Activated naive CD8-positive, alpha-beta T cell (primary cell): ENCODE results near the gene XKR7.
"Not testable (repeated sequence)": the region's sequence is repeated elsewhere in the genome, so short reads cannot be mapped to it uniquely, and the experiment has no call there.

Experiments used
- H3K27ac Mint-ChIP-seq: one replicate; pipeline ENCODE4 v1.8.0; 2021; ENCODE audit warnings: mixed read lengths
- H3K27me3 Mint-ChIP-seq: one replicate; pipeline ENCODE4 v1.8.0; 2021; ENCODE audit warnings: mixed read lengths
- H3K36me3 Mint-ChIP-seq: one replicate; pipeline ENCODE4 v1.8.0; 2021; ENCODE audit warnings: mixed read lengths
- H3K4me1 Mint-ChIP-seq: one replicate; pipeline ENCODE4 v1.8.0; 2021; ENCODE audit warnings: low read depth, mixed read lengths
- H3K4me3 Mint-ChIP-seq: one replicate; pipeline ENCODE4 v1.8.0; 2021; ENCODE audit warnings: mild to moderate bottlenecking, mixed read lengths
- H3K9me3 Mint-ChIP-seq: one replicate; pipeline ENCODE4 v1.8.0; 2021; ENCODE audit warnings: low read depth, mixed read lengths

Gene XKR7

DNA sequence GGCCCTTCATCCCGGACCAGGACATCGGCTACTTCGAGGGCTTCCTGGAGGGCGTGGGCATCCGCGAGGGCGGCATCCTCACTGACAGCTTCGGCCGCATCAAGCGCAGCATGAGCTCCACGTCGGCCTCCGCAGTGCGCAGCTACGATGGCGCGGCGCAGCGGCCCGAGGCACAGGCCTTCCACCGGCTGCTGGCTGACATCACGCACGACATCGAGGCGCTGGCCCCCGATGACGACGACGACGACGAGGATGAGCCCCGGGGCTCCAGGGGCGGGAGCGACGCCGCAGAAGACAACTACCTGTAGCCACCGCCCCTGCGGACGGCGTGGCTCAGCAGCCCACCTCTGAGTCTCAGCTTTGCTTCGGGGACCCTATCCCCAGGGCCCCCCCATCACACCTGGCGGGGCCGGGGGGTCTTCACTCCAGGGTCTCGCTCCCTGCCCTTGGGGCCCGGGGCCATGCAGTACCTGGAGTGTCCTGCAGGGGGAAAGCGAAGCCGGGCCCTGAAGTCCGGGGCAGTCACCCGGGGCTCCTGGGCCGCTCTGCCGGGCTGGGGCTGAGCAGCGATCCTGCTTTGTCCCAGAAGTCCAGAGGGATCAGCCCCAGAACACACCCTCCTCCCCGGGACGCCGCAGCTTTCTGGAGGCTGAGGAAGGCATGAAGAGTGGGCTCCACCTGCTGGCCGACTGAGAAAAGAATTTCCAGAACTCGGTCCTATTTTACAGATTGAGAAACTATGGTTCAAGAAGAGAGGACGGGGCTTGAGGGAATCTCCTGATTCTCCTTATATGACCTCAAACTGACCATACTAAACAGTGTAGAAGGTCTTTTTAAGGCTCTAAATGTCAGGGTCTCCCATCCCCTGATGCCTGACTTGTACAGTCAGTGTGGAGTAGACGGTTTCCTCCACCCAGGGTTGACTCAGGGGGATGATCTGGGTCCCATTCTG, 63.3 kb downstream of the XKR7 start:
- no peak overlapping the region for H3K4me3 Mint-ChIP-seq

DNA sequence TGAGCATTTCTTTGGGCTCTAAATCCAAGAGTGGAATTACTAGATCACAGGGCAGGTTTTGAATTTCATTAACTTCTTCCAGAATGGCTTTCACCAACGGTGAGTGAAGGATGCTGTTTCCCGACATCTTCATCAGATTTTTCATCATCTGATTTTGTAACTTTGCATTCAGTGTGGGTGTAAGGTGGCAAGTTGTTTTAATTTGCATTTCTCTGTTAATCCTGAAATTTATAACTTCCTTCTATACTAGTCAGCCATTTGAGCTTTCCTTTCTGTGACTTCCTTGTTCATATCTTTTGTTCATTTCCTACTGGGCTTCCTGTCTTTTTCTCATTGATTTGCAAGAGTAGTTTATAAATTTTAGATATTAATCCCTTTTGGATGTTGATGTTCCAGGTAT, 65.4 kb downstream of the XKR7 start:
- no peaks in the 10 kb centered on the region for H3K4me1 Mint-ChIP-seq
- H3K27me3 Mint-ChIP-seq: peaks cover 13% of the 10 kb centered on the region
- H3K4me3 Mint-ChIP-seq: no peak overlapping the region
- no peaks in the 10 kb centered on the region for H3K36me3 Mint-ChIP-seq
- no peaks in the 10 kb centered on the region for H3K9me3 Mint-ChIP-seq
- H3K27ac Mint-ChIP-seq: no peak overlapping the region

More for the DNA sequence above, 63.3 kb downstream of the XKR7 start:
- Mint-ChIP-seq H3K4me1 (no peaks in the 10 kb centered on the region), H3K9me3 (no peaks in the 10 kb centered on the region), H3K27me3 (peaks cover 10% of the 10 kb centered on the region), H3K36me3 (no peaks in the 10 kb centered on the region), H3K27ac (no peak overlapping the region)

- not testable (repeated sequence) for H3K27me3 Mint-ChIP-seq, H3K27ac Mint-ChIP-seq, H3K4me3 Mint-ChIP-seq, H3K4me1 Mint-ChIP-seq, H3K9me3 Mint-ChIP-seq, H3K36me3 Mint-ChIP-seq
Observed at GRCh38 chr20:32033721-32034120, 65.8 kb downstream of the XKR7 start.

GRCh38 chr20:32034581-32035425, 66.9 kb downstream of the XKR7 start:
- Mint-ChIP-seq H3K4me3 (no peak overlapping the region), H3K36me3 (no peaks in the 10 kb centered on the region), H3K27me3 (peaks cover 10% of the 10 kb centered on the region), H3K4me1 (no peaks in the 10 kb centered on the region), H3K9me3 (no peaks in the 10 kb centered on the region), H3K27ac (no peak overlapping the region)

DNA sequence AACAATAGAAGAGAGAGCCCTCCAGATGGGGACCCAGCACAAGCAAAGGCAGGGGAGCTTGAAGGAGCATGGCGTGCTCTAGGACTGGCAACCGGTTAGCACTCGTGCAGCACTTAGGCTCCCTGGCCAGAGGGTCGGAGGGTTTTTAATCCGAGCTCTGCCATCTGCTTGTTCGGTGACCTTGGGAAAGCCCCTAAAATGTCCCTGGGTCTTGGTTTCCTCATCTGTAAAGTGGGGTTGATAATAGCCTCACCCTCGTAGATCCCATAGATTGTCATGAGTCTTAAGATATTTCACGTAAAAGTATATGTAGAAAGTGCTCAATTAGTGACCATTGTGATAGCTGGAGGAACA, 67.5 kb downstream of the XKR7 start:
- no peaks in the 10 kb centered on the region for H3K36me3 Mint-ChIP-seq
- H3K27me3 Mint-ChIP-seq: peaks cover 10% of the 10 kb centered on the region
- no peak overlapping the region for H3K27ac Mint-ChIP-seq
- H3K9me3 Mint-ChIP-seq: no peaks in the 10 kb centered on the region
- H3K4me3 Mint-ChIP-seq: no peak overlapping the region
- H3K4me1 Mint-ChIP-seq: no peaks in the 10 kb centered on the region

- Mint-ChIP-seq H3K9me3 (no peaks in the 10 kb centered on the region), H3K4me3 (no peak overlapping the region), H3K27me3 (peaks cover 14% of the 10 kb centered on the region), H3K4me1 (no peaks in the 10 kb centered on the region), H3K27ac (no peak overlapping the region), H3K36me3 (no peaks in the 10 kb centered on the region)
Observed at GRCh38 chr20:32036252-32036651, 68.3 kb downstream of the XKR7 start.

DNA sequence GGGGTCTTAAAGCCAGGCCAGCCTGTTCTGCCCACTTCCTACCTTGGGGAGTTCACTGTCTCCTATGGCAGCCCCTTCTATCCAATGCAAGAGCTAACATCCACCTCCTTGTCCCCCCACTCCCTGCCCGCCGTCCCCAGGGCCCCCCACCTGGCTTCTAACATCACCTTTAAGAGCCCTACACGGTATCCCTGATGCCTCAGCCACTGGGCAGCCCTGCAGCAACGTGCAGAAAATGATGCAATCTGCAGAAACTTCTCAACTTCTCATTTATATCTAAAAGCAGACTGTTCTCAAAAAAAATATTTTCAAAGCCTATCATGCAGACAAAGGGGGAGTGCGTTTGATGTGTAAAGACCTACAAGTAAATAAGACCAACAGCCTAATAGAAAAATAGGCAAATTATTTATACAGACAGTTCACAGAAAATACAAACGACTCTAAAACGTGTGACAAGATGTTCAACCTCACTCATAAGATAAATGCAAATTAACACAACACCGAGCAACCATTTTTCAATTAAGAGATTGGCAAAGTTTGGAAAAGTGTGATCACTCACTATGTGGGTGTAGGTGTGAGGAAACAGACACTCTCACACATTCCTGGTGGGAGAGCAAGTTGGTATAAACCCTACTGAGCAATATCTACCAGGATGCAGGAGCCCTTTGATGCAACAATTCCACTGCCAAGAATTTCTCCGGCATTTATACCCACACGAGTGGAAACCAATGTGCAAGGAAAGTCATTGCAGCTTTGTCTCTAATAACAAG, 69.0 kb downstream of the XKR7 start:
- H3K27me3 Mint-ChIP-seq: peaks cover 15% of the 10 kb centered on the region
- no peak overlapping the region for H3K4me3 Mint-ChIP-seq
- no peaks in the 10 kb centered on the region for H3K36me3 Mint-ChIP-seq
- no peaks in the 10 kb centered on the region for H3K9me3 Mint-ChIP-seq
- no peak overlapping the region for H3K27ac Mint-ChIP-seq
- no peaks in the 10 kb centered on the region for H3K4me1 Mint-ChIP-seq

- no peak overlapping the region for H3K4me3 Mint-ChIP-seq
- H3K27ac Mint-ChIP-seq: no peak overlapping the region
- H3K27me3 Mint-ChIP-seq: peaks cover 11% of the 10 kb centered on the region
- H3K4me1 Mint-ChIP-seq: no peaks in the 10 kb centered on the region
- H3K9me3 Mint-ChIP-seq: no peaks in the 10 kb centered on the region
- no peaks in the 10 kb centered on the region for H3K36me3 Mint-ChIP-seq
Observed at GRCh38 chr20:32037929-32038328, 70.0 kb downstream of the XKR7 start.

DNA sequence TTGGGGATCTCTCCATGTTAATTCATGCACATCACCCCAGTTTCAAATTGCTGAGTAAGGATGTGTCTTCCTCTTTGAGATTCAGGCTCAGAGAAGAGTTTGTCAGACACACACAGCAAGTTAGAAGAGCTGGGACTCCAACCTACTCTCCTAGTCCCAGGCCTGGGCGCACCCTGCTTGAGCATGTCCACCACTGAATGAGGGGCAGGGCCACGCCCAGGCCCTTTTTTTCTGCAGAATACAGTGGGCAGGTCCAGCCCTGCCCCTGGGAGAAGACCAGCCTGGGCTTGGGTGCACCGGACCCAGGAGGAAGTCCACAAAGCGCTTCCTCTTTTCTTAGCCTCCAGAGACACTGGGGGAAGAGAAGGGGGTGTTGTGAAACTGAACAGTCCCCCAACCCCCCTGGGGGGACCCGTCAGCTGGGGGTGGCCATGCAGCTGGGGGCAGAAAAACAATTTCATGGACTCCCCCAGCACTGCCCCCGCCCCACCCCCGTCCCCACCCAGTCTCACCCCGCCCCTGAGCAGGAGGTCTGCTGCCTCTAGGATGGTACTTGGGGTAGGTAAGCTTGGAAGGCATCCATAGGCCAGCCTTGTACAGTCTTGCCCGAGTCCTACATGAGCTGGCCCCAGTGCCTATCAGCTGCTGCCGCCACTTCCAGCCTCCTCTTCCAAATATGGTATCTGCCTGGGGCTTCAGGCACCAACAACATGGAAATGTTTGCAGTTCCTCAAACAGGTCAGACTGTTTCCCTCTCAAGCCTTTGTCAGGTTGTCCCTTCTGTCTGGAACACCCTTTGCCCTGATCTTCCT, 72.4 kb downstream of the XKR7 start:
- H3K4me3 Mint-ChIP-seq: no peak overlapping the region
- no peaks in the 10 kb centered on the region for H3K9me3 Mint-ChIP-seq
- peaks cover 16% of the 10 kb centered on the region for H3K27me3 Mint-ChIP-seq
- no peak overlapping the region for H3K27ac Mint-ChIP-seq
- no peaks in the 10 kb centered on the region for H3K4me1 Mint-ChIP-seq
- no peaks in the 10 kb centered on the region for H3K36me3 Mint-ChIP-seq

DNA sequence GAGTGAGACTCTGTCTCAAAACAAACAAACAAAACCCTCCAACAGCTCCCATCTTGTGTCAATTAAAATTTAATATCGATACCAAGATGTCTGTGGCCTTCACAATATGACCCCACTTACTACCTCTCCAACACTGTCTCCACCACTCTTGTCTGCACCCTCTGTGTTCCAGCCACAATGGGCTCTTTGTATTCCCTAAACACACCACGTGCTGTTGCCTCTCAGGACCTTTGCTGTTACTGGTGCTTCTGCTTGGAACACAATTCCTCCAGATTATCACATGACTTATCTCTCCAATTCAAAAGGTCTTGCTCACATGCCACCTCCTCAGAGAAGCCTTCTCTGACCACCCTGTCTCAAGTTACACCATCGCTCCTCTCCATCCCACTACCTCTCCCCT, 78.0 kb downstream of the XKR7 start:
- Mint-ChIP-seq H3K27ac (no peak overlapping the region), H3K4me1 (peaks cover 4% of the 10 kb centered on the region), H3K27me3 (peaks cover 37% of the 10 kb centered on the region), H3K36me3 (no peaks in the 10 kb centered on the region), H3K9me3 (no peaks in the 10 kb centered on the region), H3K4me3 (no peak overlapping the region)

GRCh38 chr20:32050324-32050841, 82.4 kb downstream of the XKR7 start:
- Mint-ChIP-seq H3K4me3 (no peak overlapping the region), H3K4me1 (peaks cover 17% of the 10 kb centered on the region), H3K36me3 (no peaks in the 10 kb centered on the region), H3K27me3 (peaks cover 44% of the 10 kb centered on the region), H3K27ac (no peak overlapping the region), H3K9me3 (no peaks in the 10 kb centered on the region)

DNA sequence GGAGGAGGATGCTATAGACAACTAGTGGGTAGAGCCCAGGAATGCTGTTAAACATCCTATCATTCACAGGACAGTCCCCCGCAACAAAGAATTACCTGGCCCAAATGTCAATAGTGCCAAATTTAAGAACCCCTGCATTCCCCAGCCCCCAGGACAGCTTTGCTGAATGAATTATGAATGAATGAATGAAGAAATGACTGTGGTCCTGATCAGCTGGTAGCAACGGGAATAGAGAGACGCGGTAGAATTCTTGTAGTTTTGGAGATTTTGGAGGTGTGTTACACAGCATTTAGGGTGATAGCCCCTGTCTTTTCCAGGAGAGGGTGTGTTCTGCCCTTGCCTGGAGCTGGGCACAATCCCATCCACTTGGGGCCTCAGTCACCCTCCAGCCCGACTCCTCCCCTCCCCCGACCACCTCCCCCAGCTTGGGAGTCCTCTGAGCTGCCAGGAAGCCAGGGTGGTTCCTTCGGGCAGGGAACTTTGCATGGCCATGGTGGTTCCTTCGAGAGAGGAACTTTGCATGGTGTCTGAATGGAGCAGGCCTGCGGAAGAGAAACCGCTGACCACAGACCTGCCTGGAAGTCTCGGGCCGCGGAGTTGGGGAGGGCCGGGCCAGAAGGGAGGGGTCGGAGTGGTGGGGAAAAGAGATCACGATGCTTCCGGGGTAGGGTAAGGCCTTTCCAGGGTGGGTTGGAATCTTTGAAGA, 83.1 kb downstream of the XKR7 start:
- no peak overlapping the region for H3K27ac Mint-ChIP-seq
- peaks cover 17% of the 10 kb centered on the region for H3K4me1 Mint-ChIP-seq
- H3K9me3 Mint-ChIP-seq: no peaks in the 10 kb centered on the region
- H3K36me3 Mint-ChIP-seq: no peaks in the 10 kb centered on the region
- peak overlapping the region; percentile 83 for H3K4me3 Mint-ChIP-seq
- peaks cover 44% of the 10 kb centered on the region for H3K27me3 Mint-ChIP-seq

DNA sequence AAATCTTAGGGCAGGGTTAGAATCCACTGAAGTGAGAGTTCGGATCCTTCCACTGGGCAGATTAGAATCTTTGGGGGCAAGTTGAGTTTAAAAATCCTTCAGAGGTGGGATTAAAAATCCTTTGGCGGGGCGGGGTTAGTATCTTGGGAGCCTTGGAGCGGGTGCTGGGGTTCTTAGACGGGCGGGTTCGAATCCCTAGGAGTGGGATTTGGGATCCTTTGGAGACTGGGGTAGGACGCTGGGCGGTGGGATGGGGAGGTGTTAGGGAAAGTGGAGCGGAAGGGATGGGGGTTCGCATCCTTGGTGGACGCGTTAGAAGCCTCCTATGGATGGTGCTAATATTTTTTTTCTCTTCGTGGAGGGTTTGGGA, 83.8 kb downstream of the XKR7 start:
- H3K27me3 Mint-ChIP-seq: peaks cover 40% of the 10 kb centered on the region
- no peaks in the 10 kb centered on the region for H3K36me3 Mint-ChIP-seq
- H3K4me3 Mint-ChIP-seq: peak overlapping the region; percentile 83
- H3K27ac Mint-ChIP-seq: no peak overlapping the region
- H3K4me1 Mint-ChIP-seq: peaks cover 17% of the 10 kb centered on the region
- no peaks in the 10 kb centered on the region for H3K9me3 Mint-ChIP-seq
